LNCAP (cell line): Measurements from ENCODE around the gene NOL4L.

Experiments
- TF ChIP-seq, protein P1 (sequence below): fragments of 450-650 bp; IDR thresholded peaks from 2 replicates; pipeline ENCODE4 v1.5.1; 2017; ENCODE audit warnings: mild to moderate bottlenecking

NOL4L gene

DNA sequence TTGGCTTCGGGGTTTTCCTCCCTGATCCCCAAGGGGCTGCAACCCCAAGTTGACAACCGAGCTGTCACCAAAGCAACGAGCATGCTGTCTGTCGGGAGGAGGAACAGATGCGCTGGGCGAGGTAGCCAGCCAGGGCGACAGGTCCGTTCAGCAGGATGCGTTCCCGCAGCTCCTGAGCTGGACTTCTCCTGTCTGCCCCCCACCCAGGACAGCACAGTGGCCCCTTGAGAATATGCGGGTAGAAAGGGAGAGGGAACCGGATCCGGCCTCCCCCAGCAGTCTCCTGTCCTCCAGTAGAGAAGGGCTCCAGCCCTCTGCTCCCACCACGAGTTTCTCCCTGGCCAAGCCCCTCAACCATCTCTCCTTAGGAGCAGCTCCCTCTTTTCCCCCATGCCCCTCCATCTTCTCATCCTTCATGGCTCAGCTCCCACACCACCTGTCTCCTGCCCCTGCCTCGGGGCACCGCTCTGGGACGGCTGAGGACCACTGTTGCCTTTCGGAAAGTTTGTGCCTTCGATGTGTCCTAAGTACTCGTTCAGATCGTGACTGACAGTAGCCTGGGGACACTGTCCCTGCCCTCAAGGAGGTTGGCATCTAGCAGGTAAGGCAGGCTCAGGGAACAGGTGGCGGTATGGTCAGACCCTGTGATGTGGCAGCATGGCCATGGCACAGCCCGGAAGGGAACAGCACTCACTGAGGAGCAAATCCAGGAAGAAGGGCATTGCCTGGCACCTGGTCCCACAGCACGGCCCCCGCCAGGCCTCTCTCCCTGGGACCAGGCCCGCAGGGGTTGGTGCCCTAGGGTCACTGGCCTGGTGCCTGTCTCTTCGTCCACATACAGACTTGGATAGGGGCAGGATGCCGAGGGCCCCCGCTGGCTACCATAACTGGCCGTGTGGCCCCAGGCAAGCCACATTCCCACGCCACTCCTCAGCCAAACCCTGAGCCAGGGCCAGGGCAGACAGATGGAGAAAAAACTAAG, 130.7 kb downstream of the NOL4L start:
- TF ChIP-seq, protein P1, sequence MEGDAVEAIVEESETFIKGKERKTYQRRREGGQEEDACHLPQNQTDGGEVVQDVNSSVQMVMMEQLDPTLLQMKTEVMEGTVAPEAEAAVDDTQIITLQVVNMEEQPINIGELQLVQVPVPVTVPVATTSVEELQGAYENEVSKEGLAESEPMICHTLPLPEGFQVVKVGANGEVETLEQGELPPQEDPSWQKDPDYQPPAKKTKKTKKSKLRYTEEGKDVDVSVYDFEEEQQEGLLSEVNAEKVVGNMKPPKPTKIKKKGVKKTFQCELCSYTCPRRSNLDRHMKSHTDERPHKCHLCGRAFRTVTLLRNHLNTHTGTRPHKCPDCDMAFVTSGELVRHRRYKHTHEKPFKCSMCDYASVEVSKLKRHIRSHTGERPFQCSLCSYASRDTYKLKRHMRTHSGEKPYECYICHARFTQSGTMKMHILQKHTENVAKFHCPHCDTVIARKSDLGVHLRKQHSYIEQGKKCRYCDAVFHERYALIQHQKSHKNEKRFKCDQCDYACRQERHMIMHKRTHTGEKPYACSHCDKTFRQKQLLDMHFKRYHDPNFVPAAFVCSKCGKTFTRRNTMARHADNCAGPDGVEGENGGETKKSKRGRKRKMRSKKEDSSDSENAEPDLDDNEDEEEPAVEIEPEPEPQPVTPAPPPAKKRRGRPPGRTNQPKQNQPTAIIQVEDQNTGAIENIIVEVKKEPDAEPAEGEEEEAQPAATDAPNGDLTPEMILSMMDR, result no peak

DNA sequence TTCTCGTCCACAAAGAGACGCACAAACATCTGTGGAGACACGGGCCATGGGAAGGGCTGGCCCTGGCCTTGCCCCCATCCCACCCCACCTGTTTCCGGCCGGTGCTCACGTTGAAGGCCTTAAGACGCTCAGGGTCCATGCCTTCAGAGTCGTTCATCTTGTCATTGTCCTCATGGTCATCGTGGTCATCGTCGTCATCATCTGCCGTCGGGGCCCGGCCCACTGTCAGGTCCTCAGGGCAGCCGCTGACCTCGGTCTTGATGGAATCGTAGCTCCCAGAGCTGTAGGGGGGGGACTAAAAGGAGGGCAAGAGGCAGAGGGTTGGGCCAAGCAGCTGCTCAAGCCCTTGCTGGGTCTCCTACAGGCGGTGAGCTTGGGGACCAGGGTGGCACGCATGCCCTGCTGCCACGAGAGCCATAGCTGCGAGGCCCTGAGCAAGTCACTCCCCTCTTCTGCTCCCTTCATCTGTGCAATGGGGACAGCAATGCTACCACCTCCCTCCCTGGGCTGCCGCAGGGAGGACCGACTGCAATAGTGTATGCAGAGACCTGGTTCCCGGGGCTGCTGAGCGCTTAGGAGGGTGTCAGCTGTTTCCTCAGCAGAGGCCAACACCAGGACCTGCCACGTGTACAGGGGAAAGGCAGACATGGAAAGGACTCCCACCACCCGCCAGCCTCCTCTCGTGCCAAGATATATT, 131.5 kb downstream of the NOL4L start:
- TF ChIP-seq, protein P1, result no peak

DNA sequence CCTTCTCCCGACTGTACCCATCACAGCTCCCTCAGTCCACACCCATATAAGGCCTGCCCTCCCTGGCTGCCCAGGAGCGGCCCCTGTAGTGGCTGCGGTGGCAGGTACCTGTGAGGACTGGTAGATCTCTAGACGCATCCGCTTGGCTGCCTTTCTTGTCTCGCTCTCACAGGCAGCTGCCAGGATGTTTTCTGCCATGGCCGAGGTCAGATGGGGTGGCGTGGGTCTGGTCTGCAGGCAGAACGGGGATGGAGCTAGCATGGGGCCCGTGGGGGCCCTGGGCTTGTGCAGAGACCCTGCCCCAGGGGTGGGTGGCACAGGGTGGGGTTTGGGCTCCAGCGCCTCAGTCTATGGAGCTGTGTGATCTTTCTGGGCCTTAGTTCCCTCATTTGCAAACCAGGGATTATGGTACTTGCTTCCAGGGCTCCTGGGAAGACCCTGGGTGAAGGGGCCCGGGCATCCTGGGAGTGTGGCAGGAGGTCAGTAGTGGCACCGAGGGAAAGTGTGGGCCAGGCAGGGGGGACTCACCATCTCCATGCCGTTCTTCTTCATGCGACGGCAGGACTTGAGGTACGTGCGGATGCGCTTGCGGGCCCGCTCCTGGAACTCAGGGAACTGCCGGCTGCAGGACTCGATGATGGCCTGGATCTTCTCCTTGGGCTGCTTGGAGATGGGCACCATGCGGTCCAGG, 132.2 kb downstream of the NOL4L start:
- TF ChIP-seq, protein P1, result no peak

DNA sequence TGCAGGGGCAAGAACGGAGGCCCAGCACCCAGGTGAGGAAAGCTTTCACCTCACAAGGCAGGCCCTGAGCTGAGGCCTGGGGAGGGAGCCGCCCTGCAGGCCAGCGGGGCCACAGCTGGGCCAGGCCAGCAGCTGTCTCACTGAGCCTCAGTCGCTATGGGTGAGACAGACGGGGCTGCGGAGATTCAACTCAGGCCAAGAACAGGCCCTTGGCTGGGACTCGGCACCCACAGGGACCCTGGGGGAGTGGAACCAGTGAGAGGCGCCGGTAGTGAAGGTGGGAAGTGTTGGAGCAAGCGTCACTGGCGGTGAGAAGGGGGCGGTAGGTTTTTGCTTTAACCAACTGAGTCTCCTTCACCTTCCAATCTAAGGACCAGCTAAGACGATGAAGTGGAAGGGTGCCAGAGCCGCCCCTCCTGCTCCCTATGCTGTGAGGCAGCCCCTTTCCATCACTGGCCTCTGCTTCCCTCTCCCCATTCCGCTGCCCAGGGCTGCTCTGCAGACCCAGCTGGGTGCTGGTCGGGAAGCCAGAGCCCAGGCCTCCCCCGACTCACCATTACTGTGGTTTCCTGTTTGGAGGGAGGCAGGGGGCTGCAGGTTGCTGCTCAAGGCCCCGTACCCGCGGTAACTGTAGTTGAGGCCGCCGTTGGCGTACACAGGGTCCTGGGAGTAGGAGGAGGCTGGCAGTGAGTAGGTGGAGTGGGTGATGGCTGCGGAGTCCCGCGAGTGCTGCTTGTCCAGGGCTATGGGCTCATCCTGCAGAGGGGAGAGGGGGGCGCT, 133.3 kb downstream of the NOL4L start:
- TF ChIP-seq, protein P1, result no peak

DNA sequence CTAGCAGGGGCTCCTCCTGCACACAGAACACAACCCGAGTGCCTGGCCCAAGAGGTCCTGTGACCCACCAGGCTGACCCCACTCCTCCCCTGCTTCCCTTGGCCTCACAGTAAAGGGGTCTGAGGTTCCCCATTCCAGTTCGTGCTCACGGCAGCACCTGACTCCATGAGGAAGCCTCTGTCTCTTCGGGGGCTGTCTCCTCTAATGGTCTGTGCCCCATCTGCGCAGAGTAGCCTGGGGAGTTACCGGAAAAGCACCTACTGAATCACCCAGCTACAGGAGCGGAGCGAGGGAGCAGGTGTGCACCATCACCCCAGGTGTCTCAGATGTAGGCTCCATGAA, 133.8 kb downstream of the NOL4L start:
- TF ChIP-seq, protein P1, result no peak

DNA sequence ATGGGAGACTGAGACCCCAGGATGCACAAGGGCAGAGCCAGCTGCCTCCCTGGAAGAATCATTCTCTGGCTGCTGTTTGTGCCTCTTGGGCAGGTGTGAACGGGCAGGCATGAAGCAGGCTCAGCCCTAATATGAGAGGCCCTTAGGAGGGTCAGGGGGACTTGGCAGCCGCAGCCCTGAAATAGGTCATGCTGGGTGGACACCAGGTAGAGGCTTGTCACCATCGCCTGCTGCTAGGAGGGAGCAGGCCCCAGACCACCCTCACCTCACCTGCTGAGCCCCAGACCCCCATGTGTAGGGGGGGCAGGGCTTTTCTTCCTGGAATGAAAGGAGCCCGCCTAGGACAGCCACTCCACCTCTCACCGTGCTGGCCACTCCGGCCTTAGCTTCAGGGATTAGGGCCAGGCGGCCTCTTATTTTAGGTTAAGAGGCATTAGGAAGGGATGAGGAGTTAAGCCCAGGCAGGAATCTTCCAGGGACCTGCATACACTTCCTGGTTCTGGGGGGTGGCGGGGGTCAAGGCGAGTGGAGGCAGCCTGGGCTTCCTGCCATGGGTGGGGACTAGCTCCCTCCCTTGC, 134.6 kb downstream of the NOL4L start:
- TF ChIP-seq, protein P1, result no peak
